ENCODE data around the gene BRIP1.

Gene BRIP1

DNA sequence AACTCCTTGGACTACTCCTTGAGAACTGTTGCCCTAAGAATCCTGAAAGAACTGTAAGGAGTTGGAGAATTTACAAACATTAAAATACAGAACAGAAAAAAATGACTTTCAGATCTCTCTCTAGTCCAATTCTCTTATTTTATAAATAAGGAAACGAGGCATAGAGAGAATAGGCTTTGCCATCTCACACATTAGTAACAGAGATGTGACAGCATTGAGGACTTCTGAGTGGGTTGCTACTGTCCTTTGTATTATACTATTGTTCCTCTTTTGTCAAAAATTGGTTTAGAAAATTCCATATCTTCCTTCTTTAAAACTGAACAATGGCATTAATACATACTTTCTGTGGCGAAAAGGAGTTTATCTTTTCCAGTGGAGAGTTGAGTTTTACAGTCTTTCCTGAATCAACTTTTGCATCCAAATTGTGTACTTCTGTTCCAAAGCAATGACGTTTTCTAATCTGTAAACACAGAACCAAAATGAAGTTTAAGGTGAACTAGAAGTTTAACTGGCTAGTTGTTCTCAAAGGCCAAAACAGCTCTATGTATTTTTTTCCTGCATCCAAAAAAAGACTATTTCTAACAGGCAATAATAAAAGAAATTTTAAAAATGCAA, 16.5 kb downstream of the BRIP1 start:
- Histone ChIP-seq H3K36me3 (replicated peaks; ENCODE audit: low read depth, low read length) (peaks cover 31% of the 10 kb centered on the region), H4K20me1 (ENCODE audit: insufficient read depth, low read length) (no peaks in the 10 kb centered on the region), H3K27ac (ENCODE audit: low read length) (no peak overlapping the region), H3K9me3 (ENCODE audit: insufficient read depth, low read length) (no peaks in the 10 kb centered on the region), H3K4me2 (ENCODE audit: low read length) (no peak overlapping the region), H3K4me3 (ENCODE audit: low read length) (no peak overlapping the region), H3K4me1 (ENCODE audit: low read length) (no peaks in the 10 kb centered on the region), H3K79me2 (ENCODE audit: low read length) (no peaks in the 10 kb centered on the region), H3K9ac (ENCODE audit: low read length) (no peak overlapping the region), H2AFZ (ENCODE audit: low read depth, low read length) (no peak overlapping the region), H3K27me3 (ENCODE audit: low read depth, low read length) (no peaks in the 10 kb centered on the region)
- TF ChIP-seq, protein P1, sequence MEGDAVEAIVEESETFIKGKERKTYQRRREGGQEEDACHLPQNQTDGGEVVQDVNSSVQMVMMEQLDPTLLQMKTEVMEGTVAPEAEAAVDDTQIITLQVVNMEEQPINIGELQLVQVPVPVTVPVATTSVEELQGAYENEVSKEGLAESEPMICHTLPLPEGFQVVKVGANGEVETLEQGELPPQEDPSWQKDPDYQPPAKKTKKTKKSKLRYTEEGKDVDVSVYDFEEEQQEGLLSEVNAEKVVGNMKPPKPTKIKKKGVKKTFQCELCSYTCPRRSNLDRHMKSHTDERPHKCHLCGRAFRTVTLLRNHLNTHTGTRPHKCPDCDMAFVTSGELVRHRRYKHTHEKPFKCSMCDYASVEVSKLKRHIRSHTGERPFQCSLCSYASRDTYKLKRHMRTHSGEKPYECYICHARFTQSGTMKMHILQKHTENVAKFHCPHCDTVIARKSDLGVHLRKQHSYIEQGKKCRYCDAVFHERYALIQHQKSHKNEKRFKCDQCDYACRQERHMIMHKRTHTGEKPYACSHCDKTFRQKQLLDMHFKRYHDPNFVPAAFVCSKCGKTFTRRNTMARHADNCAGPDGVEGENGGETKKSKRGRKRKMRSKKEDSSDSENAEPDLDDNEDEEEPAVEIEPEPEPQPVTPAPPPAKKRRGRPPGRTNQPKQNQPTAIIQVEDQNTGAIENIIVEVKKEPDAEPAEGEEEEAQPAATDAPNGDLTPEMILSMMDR (IDR thresholded peaks at IDR 0.05; ENCODE audit: low read depth, low read length), result no peak
- TF ChIP-seq EZH2phosphoT487 (IDR thresholded peaks at IDR 0.05; ENCODE audit: low read depth), result no peak

DNA sequence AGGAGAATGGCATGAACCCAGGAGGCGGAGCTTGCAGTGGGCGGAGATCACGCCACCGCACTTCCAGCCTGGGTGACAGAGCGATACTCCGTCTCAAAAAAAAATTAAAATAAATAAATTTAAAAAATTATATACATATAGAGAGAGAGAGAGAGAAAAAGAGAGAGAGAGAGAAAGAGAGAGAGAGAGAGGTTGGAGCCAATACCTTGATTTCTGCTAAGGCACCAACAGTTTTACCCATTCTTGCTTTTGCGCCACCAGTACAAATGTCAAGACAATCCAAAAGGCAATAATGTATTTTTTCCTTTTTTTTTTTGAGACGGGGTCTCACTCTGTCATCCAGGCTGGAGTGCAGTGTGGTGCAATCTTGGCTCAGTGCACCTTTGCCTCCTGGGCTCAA, 17.2 kb downstream of the BRIP1 start:
- Histone ChIP-seq H3K36me3 (replicated peaks; ENCODE audit: low read depth, low read length) (peaks cover 25% of the 10 kb centered on the region), H4K20me1 (ENCODE audit: insufficient read depth, low read length) (no peaks in the 10 kb centered on the region), H3K4me1 (ENCODE audit: low read length) (no peaks in the 10 kb centered on the region), H3K27ac (ENCODE audit: low read length) (no peak overlapping the region), H3K4me3 (ENCODE audit: low read length) (no peak overlapping the region), H3K9me3 (ENCODE audit: insufficient read depth, low read length) (no peaks in the 10 kb centered on the region), H3K9ac (ENCODE audit: low read length) (no peak overlapping the region), H2AFZ (ENCODE audit: low read depth, low read length) (no peak overlapping the region), H3K27me3 (ENCODE audit: low read depth, low read length) (no peaks in the 10 kb centered on the region), H3K79me2 (ENCODE audit: low read length) (no peaks in the 10 kb centered on the region), H3K4me2 (ENCODE audit: low read length) (no peak overlapping the region)
- no peak for TF ChIP-seq EZH2phosphoT487 (IDR thresholded peaks at IDR 0.05; ENCODE audit: low read depth)
- TF ChIP-seq, protein P1 (IDR thresholded peaks at IDR 0.05; ENCODE audit: low read depth, low read length), result no peak

DNA sequence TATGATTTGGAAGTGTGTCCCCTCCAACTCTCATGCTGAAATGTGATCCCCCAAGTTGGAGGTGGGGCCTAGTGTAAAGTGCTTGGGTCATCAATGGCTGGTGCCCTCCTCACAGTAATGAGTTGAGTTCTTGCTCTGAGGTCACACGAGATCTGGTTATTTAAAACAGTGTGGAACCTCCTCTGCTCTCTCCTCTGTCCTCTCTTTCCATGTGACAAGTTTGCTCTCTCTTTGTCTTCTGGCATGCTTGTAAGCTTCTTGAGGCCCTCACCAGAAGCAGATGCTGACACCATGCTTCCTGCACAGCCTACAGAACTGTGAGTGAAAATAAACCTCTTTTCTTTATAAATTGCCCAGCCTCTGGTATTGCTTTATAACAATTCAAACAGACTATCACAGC, 19.9 kb downstream of the BRIP1 start:
- Histone ChIP-seq H3K4me2 (ENCODE audit: low read length) (no peak overlapping the region), H3K9me3 (ENCODE audit: insufficient read depth, low read length) (no peaks in the 10 kb centered on the region), H3K79me2 (ENCODE audit: low read length) (no peaks in the 10 kb centered on the region), H3K4me1 (ENCODE audit: low read length) (no peaks in the 10 kb centered on the region), H2AFZ (ENCODE audit: low read depth, low read length) (no peak overlapping the region), H3K27ac (ENCODE audit: low read length) (no peak overlapping the region), H3K36me3 (replicated peaks; ENCODE audit: low read depth, low read length) (peaks cover 22% of the 10 kb centered on the region), H3K27me3 (ENCODE audit: low read depth, low read length) (no peaks in the 10 kb centered on the region), H3K4me3 (ENCODE audit: low read length) (no peak overlapping the region), H4K20me1 (ENCODE audit: insufficient read depth, low read length) (no peaks in the 10 kb centered on the region), H3K9ac (ENCODE audit: low read length) (no peak overlapping the region)
- no peak for TF ChIP-seq EZH2phosphoT487 (IDR thresholded peaks at IDR 0.05; ENCODE audit: low read depth)

DNA sequence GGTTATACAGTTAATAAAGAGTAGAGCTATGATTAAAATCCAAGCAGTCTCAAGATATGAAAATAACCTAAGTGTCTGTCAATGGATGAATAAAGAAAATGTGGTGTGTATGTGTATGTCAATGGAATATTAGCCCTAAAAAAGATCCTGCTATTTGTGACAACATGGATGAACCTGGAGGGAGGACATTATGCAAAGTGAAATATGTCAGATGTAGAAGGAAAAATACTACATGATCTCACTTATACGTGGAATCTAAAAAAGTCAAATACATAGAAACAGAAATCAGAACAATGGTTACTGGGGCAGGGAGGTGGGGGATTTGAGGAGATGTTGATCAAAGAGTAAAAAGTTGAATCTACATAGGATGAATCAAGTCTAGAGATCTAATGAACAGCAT, 20.4 kb downstream of the BRIP1 start:
- H3K36me3 ChIP-seq (replicated peaks; ENCODE audit: low read depth, low read length), result peaks cover 22% of the 10 kb centered on the region

More for the DNA sequence above, 20.4 kb downstream of the BRIP1 start:
- no peaks in the 10 kb centered on the region for H3K4me1 ChIP-seq (ENCODE audit: low read length)
- no peak overlapping the region for H3K27ac ChIP-seq (ENCODE audit: low read length)
- no peak overlapping the region for H2AFZ ChIP-seq (ENCODE audit: low read depth, low read length)
- no peak for TF ChIP-seq EZH2phosphoT487 (IDR thresholded peaks at IDR 0.05; ENCODE audit: low read depth)
- TF ChIP-seq, protein P1 (IDR thresholded peaks at IDR 0.05; ENCODE audit: low read depth, low read length), result no peak
- no peaks in the 10 kb centered on the region for H3K79me2 ChIP-seq (ENCODE audit: low read length)
- no peak overlapping the region for H3K4me2 ChIP-seq (ENCODE audit: low read length)
- H3K4me3 ChIP-seq (ENCODE audit: low read length), result no peak overlapping the region
- no peak overlapping the region for H3K9ac ChIP-seq (ENCODE audit: low read length)
- no peaks in the 10 kb centered on the region for H3K9me3 ChIP-seq (ENCODE audit: insufficient read depth, low read length)
- no peaks in the 10 kb centered on the region for H4K20me1 ChIP-seq (ENCODE audit: insufficient read depth, low read length)
- no peaks in the 10 kb centered on the region for H3K27me3 ChIP-seq (ENCODE audit: low read depth, low read length)

All from OCI-LY3 (cell line).